ENCODE data around the gene PDIA5.
"Not testable (repeated sequence)": the region's sequence is repeated elsewhere in the genome, so short reads cannot be mapped to it uniquely, and the experiment has no call there.

The PDIA5 gene

DNA sequence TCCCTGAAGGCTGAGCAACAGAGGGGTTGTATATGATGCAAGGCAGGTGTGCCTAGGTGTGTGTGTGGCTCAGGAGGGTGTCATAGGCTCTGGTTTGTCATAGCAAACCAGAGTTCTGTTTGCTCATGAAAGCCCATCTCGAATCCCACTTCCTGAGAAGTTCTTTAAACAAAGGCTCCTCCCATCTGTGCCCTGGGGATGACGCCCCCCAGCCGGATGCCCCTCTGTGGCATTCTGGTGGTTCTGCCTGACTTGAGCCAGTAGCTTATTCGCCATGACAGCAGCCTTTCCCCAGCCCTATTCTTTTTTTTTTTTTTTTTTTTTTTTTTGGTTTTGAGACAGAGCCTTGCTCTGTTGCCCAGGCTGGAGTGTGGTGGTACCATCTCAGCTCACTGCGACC is 45.4 kb downstream of the PDIA5 start:
- in situ Hi-C loops (cut with HindIII; ENCODE audit: low sequenced_read_pairs): no loop called here

DNA sequence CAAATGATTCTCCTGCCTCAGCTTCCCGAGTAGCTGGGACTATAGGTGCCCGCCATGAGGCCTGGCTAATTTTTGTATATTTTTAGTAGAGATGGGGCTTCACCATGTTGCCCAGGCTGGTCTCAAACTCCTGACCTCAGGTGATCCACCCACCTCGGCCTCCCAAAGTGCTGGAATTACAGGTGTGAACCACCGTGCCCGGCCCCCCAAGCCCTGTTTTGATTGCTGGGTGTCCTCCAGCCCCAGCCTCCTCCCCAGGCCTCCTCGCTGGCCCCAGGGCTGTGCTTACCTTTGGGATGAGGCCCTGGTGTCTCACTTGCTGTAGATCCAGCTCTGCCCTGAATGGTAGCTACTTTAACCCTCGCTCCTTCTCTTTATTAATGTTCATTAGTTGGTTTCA is 45.8 kb downstream of the PDIA5 start:
- in situ Hi-C loops (cut with HindIII; ENCODE audit: low sequenced_read_pairs): not testable (repeated sequence)

- in situ Hi-C loops (cut with HindIII; ENCODE audit: low sequenced_read_pairs): no loop called here
Observed at GRCh38 chr3:123113889-123114450, 47.1 kb downstream of the PDIA5 start.

GRCh38 chr3:123116116-123116515 is 49.3 kb downstream of the PDIA5 start:
- in situ Hi-C loops (cut with HindIII; ENCODE audit: low sequenced_read_pairs): no loop called here

DNA sequence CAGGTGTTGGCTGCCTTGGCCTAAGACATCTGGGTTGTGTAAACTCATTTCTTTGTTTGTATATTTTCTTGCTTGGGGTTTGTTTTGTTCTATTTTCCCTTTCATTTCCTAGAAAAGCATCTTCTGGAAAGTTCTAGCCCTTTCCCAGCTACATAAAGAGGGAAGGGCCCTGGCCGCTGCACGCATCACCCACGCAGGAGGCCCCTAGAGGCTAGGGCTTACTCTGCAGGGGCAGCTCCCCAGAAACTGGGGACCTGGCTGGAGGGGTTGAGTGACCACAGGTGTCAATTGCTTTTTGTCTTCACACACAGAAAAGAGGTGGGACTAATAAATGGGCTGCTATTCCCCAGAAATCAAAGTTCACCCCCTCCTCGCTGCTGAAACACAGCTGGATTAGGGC is 52.6 kb downstream of the PDIA5 start:
- in situ Hi-C loops (cut with HindIII; ENCODE audit: low sequenced_read_pairs): no loop called here

DNA sequence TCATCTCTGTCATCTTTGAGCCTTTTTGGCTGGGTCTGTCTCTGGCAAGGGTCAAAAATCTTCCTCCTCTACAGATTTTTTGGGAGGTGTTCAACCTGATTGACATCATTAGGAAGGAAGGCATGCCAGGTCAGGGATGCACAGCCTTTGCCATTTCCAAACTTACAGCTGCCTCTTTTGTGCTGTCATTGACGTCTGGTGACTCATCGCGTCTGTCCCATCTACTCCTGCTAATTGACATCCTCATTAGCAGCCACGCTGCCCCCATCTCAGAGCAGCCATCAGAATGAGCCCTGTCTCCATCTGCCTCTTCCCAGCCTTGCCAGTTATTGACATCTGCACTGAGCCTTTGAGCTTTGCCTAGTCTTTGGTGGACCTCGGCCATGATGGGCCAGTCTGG is 53.0 kb downstream of the PDIA5 start:
- in situ Hi-C loops (cut with HindIII; ENCODE audit: low sequenced_read_pairs): no loop called here

DNA sequence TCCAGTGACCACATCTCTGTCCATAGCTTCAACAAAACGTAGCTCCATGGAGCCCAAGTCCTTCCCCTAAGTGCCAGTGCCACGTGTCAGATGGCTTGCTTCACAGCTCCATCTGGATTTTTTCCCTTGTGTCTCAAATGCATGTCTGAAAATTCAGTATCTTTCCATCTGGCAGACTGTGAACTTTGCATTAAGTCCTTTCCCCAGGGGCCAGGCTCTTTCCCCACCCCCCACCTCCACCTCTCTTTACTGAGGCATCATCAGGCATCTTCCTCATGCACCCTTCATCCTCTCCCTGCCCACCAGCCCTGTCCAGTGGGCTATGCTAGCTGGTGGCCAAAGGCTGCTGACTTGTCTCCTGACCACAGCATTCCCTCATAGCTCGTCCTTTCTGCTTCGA is 53.7 kb downstream of the PDIA5 start:
- in situ Hi-C loops (cut with HindIII; ENCODE audit: low sequenced_read_pairs): no loop called here

- in situ Hi-C loops (cut with HindIII; ENCODE audit: low sequenced_read_pairs): no loop called here
Observed at GRCh38 chr3:123122057-123122456, 55.2 kb downstream of the PDIA5 start.

- in situ Hi-C loops (cut with HindIII; ENCODE audit: low sequenced_read_pairs): no loop called here
Observed at GRCh38 chr3:123122525-123123315, 55.9 kb downstream of the PDIA5 start.

GRCh38 chr3:123123716-123124616 is 57.1 kb downstream of the PDIA5 start:
- in situ Hi-C loops (cut with HindIII; ENCODE audit: low sequenced_read_pairs): no loop called here

GRCh38 chr3:123124971-123125370 is 58.1 kb downstream of the PDIA5 start:
- in situ Hi-C loops (cut with HindIII; ENCODE audit: low sequenced_read_pairs): loop anchor here (5.0 kb wide), 1 partner anchor 57 kb away; no protein-coding TSS in a partner anchor

- in situ Hi-C loops (cut with HindIII; ENCODE audit: low sequenced_read_pairs): loop anchor here (5.0 kb wide), 1 partner anchor 56 kb away; no protein-coding TSS in a partner anchor
Observed at GRCh38 chr3:123126031-123126430, 59.2 kb downstream of the PDIA5 start.

DNA sequence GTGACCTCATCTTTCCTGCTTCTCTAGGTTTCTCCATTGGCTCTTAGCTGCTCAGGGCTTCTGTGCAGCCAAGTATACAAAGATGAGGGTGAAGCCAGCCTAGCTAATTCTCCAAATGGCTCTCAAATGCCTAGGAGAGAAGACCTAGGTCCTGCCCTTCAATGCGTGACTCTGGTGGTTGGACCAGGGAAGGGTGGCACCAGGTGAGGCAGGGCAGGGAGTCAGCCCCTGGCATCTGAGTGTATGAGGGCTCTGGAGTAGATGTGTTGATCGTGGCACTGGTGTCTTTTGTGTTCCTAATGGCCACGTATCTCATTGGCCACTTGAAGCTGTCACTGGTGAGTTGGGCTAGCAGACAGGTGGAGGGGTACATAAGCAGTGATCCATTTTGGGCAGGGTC is 59.8 kb downstream of the PDIA5 start:
- in situ Hi-C loops (cut with HindIII; ENCODE audit: low sequenced_read_pairs): loop anchor here (5.0 kb wide), 1 partner anchor 56 kb away; no protein-coding TSS in a partner anchor

DNA sequence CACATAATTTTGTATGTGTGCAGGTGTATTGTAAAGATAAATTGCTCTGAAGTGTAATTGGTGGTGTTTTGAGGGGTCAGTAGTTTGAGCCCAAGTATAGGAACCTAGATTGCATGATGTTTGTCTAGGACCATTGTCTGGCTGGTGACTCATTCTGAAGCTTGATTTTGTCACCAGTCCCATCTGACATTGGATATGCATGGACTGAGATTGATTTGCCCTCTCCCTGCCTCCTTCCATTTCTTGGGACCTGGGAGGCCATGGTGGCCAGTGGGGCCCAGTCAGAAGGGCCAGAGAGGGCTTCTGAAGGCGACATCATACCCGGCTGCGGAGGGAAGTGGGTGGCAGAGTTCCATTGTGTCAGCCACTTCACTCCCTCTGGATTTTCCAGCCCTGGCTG is 62.3 kb downstream of the PDIA5 start:
- in situ Hi-C loops (cut with HindIII; ENCODE audit: low sequenced_read_pairs): loop anchor here (5.0 kb wide), 1 partner anchor 53 kb away; no protein-coding TSS in a partner anchor

DNA sequence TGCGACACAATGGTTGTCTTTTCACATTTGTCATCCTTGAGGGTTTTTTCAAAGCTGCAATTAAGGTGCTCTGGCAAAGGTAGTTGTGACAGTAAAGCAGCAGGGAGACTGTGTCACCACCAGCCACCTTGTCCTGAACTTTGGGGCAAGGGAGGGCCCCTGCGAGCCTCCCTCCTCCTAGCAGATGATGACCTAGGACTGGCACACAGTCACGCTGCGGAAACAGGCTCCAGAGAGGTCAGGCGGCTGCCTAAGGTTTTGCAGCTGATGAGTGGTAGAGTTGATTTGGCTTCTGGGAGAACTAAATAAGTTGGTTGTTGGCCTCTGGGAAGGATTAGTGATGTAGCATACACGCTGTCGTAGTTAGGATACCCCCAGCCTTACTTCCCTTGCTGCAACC is 62.7 kb downstream of the PDIA5 start:
- in situ Hi-C loops (cut with HindIII; ENCODE audit: low sequenced_read_pairs): loop anchor here (5.0 kb wide), 1 partner anchor 53 kb away; no protein-coding TSS in a partner anchor

DNA sequence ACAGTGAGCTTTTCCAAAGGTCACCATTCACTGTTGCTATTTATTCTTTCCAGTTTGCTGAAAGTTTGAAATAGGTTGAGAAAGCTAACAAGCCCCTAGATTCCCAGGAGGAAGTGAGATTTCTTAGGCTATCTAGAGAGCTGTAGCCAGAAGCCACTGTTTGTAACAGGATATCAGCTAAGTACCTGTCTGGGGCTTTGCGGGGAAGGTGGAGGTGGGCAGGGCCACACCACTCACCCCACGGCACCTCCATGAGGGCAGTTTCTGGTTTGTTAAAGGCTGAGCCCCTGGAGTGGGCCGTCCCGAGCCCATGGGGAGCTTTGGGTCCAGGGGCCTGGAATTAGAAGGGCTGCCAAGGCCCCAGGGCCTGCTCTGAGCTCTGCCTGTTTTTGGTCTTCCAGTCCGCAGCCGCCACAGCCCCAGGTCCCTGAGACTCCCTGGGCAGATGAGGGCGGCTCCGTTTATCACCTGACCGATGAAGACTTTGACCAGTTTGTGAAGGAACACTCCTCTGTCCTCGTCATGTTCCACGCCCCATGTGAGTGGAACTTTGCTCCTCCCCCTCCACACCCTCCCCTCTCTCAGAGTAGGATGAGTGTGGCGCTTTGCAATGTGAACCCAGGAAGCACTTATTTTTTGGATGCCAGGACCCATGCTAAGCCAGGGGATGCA is 63.4 kb downstream of the PDIA5 start:
- in situ Hi-C loops (cut with HindIII; ENCODE audit: low sequenced_read_pairs): no loop called here

DNA sequence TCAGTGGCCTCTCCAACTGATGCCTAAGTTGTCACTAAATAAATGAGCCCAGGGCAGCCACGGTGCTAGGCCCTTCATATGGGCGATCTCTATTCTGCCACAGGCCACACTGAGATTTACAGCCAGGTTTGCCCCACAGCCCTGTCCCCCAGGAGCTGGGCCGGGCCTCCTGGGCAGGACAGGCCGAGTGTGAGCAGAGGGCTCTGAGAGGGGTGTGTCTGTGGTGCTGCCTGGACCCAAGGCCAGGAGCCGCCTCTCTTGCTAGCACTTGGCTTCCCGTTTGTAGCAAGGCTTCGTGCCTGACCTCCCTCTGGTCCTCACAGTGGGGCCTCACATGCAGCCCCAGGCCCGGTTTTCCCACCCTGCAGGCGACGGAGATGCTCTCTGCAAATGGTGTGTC is 67.8 kb downstream of the PDIA5 start:
- in situ Hi-C loops (cut with HindIII; ENCODE audit: low sequenced_read_pairs): no loop called here

DNA sequence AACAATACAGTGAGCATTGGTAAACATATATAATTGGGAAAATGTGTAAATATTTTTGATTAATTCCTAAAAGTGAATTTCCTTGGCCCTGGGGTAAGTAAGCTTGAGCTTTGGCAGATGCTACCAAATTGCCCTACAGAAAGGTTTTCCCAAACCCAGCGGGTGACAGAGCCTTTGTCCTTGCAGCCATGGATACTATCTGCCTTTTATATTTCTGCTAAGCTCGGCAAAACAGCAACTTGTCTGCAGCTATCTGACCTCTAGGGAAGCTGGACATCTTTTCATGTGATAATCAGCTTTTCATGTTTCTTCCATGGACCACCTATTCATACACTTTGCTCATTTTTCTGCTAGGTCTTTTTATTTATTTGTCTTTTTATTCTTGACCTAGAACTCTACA is 70.2 kb downstream of the PDIA5 start:
- in situ Hi-C loops (cut with HindIII; ENCODE audit: low sequenced_read_pairs): no loop called here

DNA sequence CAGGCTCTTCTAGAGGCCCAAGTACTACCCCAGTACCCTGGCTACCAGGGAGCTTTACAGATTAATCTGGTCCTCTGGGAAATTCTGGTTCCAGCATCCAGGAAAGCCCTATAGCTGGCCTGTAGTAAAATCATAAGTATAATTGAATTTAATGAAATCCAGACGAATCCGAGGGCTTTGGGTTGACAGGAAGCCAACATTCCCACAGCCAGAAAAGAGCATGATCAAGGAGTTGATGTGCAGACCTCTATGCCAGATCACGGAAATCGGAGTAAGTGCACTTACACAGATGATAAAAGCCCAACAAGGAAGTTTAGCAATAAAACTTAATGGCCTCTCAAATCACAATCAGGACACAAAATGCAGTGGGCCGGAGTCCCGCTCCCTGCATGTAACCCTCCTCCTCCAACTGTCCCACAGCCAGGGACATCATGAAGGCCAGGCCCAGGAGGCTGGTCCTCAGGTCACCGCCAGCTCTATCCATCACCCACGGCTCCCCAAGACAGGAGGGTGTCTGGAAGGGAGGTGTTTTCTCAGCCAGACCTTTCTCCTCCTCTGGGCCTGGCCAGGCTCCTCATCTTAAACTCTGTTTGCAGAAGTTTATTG is 72.1 kb downstream of the PDIA5 start:
- in situ Hi-C loops (cut with HindIII; ENCODE audit: low sequenced_read_pairs): no loop called here

DNA sequence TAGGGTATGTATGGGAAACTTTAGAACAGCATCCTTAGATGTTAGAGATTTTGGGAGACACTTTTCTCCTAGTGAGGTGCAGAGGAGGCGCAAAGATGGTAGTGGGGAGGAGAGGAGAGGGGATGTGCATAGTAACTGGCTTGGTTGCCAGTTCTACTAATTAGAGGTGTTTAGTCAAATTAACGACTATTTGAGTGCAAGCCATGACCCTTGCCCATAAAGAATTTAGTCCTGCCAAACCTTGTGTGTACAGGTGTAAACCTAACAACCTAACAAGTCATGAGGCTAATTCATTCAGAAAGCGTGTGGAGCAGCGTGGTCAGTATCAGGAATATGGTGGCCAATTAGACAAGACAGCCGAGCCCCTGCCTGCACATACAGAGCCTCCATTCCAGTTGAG is 72.7 kb downstream of the PDIA5 start:
- in situ Hi-C loops (cut with HindIII; ENCODE audit: low sequenced_read_pairs): no loop called here
